K562 (cell line): ENCODE results near the gene ZNF839. TPM values are rescaled to one million over a fixed set of nuclear protein-coding genes. Genes with fewer than 3 reads are reported as not detected.

Source experiments
- HDAC1 ChIP-seq, 2 experiments: fragments of 450-650 bp; IDR thresholded peaks; 2 replicates each; pipeline ENCODE4 v1.6.1; 2016 to 2017; ENCODE audit warnings: inconsistent platforms in 1 of 2, mild to moderate bottlenecking in 1 of 2, moderate library complexity in 1 of 2
- HDAC2 ChIP-seq: fragments of 450-650 bp; IDR thresholded peaks from 2 replicates; pipeline ENCODE4 v1.6.1; 2016; ENCODE audit warnings: mild to moderate bottlenecking
- KLF1 ChIP-seq: fragments of 450-650 bp; IDR thresholded peaks from 2 replicates; pipeline ENCODE4 v1.6.1; 2016; ENCODE audit warnings: missing genetic modification characterization, missing compliant biosample characterization
- LARP7 ChIP-seq: fragments of 450-650 bp; IDR thresholded peaks from 2 replicates; pipeline ENCODE4 v1.6.1; 2016
- RBM22 ChIP-seq: fragments of 200-400 bp; formaldehyde crosslinking; IDR thresholded peaks from 2 replicates; pipeline ENCODE4 v1.6.1; 2018; ENCODE audit warnings: low read length, low read depth; ENCODE audit not compliant: poor library complexity, severe bottlenecking
- SIN3A ChIP-seq, 2 experiments: fragments of 150-350 bp in 1 of 2; IDR thresholded peaks; 2 replicates each; pipeline ENCODE4 v1.6.1; 2011 to 2016; ENCODE audit warnings: borderline replicate concordance in 2 of 2, low read depth in 2 of 2, low read length in 2 of 2, mild to moderate bottlenecking in 2 of 2, moderate library complexity in 2 of 2; ENCODE audit not compliant: control insufficient read depth in 1 of 2
- U2AF1 ChIP-seq: fragments of 200-400 bp; formaldehyde crosslinking; optimal IDR thresholded peaks from 2 replicates; pipeline ENCODE3; 2017; ENCODE audit warnings: mild to moderate bottlenecking, low read depth, low read length, moderate library complexity
- polyA plus RNA-seq, 8 experiments: library from polyadenylated mRNA; depleted of rRNA in 4 of 8; stranded (reverse) in 5 of 8; unstranded in 3 of 8; fragments of >200 nt; fragmentation: Nextera tagmentation in 2 of 8; fragmentation: Illumina TruSeq in 1 of 8; extraction: Ambion mirVana in 2 of 8; extraction: Trizol in 1 of 8; gene quantifications; 2 replicates each; pipeline versions ENCODE4 v1.2.1 to v1.2.3, GENCODE V29; 2011 to 2014; ENCODE audit warnings: inconsistent platforms in 1 of 8, missing spikeins in 1 of 8
- total RNA-seq, 7 experiments: library from RNA; depleted of rRNA in 6 of 7; stranded (reverse); fragments of >200 nt in 6 of 7; fragmentation: Illumina TruSeq in 2 of 7; extraction: Trizol in 2 of 7; gene quantifications; 2 replicates each; pipeline versions ENCODE4 v1.2.1 to v1.2.3, GENCODE V29; 2011 to 2021; ENCODE audit warnings: low replicate concordance in 1 of 7
- TF ChIP-seq, protein P1 (sequence below): fragments of 450-650 bp; formaldehyde crosslinking; IDR thresholded peaks from 2 replicates; pipeline ENCODE4 v1.4.0; 2020; ENCODE audit warnings: mild to moderate bottlenecking
- TF ChIP-seq, protein P2 (sequence below), 2 experiments: fragments of 450-650 bp in 1 of 2; sonication (generic) in 1 of 2; formaldehyde crosslinking in 1 of 2; IDR thresholded peaks; 2 replicates each; pipeline versions ENCODE4 v1.7.1 to v1.9.0; 2016 to 2022; ENCODE audit warnings: inconsistent platforms in 1 of 2, mild to moderate bottlenecking in 1 of 2, missing genetic modification reagents in 1 of 2
- TF ChIP-seq, protein P3 (sequence below): fragments of 250-450 bp; sonication (Bioruptor Pico); IDR thresholded peaks from 2 replicates; pipeline ENCODE4 v1.9.0; 2021; ENCODE audit warnings: mild to moderate bottlenecking
- TF ChIP-seq, protein P4 (sequence below): IDR thresholded peaks from 3 replicates; pipeline ENCODE4 v1.6.1; 2011; ENCODE audit warnings: borderline replicate concordance, mild to moderate bottlenecking, moderate library complexity; ENCODE audit not compliant: insufficient read length; ENCODE audit errors: extremely low read depth

ZNF839 gene
- total and polyA plus RNA-seq, 9 of the 15 experiments (the other 6 are each of a cell fraction or from before 2014, with no cell fraction given), result 0.42 to 8.4 (median 5.7) TPM

DNA sequence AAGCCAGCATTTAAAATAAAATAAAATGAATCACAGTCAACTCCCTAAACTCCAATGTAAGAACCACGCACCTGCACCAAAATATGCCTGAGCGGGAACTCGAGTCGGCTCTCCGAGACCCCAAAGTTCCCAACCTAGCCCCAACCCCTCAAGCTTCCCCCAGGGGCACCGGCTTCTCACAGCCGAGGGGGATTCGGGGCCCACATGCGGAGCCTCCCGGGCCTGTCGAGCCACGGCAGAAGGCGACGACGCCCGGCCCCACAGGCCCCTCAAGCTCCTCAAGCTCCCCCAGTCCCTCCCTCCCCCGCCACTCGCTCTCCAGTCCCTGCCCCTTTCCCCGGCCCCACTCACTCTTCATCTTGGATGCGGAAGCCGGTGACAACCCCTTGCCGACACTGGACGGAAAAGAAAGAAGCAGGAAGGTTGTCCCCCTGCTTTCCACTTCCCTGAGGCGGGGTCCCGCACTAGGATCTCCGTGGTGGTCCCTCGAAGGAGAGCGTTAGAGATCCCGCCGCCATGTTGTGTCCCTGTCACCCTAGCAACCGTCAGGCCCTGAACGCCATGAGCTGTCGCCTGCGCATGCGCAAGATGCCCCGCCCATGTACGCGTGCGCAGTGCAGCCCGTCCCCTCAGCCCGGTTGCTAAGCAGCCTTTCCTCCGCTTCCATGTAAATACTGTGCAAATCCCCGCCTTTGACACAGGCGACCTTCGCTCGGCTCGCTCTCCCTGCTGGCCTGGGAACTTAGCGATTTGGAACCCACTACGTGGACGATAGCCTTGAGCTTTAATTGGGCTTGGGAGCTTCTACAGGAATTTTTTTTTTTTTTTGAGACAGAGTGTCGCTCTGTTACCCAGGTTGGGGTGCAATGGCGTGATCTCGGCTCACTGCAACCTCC lies 14.7 kb upstream of the ZNF839 start, which contains the start of gene MOK (continued):
- TF ChIP-seq HDAC2, result peak; percentile 90
- TF ChIP-seq U2AF1, result no peak
- TF ChIP-seq HDAC1 (IDR thresholded peaks at IDR 0.05), result peak; percentile 52 to 98; a peak in 3 of 4 replicates
- TF ChIP-seq SIN3A (IDR thresholded peaks at IDR 0.05; ENCODE audit: borderline replicate concordance in 2 of 2, control insufficient read depth in 1 of 2, low read depth in 2 of 2, low read length in 2 of 2), result peak; percentile 94 to 98
- peak; percentile 82 for TF ChIP-seq RBM22
- TF ChIP-seq, protein P1, sequence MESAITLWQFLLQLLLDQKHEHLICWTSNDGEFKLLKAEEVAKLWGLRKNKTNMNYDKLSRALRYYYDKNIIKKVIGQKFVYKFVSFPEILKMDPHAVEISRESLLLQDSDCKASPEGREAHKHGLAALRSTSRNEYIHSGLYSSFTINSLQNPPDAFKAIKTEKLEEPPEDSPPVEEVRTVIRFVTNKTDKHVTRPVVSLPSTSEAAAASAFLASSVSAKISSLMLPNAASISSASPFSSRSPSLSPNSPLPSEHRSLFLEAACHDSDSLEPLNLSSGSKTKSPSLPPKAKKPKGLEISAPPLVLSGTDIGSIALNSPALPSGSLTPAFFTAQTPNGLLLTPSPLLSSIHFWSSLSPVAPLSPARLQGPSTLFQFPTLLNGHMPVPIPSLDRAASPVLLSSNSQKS (CRISPR knock-in tag), result no peak
- TF ChIP-seq, protein P2, sequence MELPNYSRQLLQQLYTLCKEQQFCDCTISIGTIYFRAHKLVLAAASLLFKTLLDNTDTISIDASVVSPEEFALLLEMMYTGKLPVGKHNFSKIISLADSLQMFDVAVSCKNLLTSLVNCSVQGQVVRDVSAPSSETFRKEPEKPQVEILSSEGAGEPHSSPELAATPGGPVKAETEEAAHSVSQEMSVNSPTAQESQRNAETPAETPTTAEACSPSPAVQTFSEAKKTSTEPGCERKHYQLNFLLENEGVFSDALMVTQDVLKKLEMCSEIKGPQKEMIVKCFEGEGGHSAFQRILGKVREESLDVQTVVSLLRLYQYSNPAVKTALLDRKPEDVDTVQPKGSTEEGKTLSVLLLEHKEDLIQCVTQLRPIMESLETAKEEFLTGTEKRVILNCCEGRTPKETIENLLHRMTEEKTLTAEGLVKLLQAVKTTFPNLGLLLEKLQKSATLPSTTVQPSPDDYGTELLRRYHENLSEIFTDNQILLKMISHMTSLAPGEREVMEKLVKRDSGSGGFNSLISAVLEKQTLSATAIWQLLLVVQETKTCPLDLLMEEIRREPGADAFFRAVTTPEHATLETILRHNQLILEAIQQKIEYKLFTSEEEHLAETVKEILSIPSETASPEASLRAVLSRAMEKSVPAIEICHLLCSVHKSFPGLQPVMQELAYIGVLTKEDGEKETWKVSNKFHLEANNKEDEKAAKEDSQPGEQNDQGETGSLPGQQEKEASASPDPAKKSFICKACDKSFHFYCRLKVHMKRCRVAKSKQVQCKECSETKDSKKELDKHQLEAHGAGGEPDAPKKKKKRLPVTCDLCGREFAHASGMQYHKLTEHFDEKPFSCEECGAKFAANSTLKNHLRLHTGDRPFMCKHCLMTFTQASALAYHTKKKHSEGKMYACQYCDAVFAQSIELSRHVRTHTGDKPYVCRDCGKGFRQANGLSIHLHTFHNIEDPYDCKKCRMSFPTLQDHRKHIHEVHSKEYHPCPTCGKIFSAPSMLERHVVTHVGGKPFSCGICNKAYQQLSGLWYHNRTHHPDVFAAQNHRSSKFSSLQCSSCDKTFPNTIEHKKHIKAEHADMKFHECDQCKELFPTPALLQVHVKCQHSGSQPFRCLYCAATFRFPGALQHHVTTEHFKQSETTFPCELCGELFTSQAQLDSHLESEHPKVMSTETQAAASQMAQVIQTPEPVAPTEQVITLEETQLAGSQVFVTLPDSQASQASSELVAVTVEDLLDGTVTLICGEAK (IDR thresholded peaks at IDR 0.05), result 0 out of 2 replicates have a peak, but pooled peaks have one; percentile 24
- TF ChIP-seq, protein P2 (CRISPR knock-in tag; IDR thresholded peaks at IDR 0.05), result no peak
- TF ChIP-seq KLF1, result no peak
- TF ChIP-seq, protein P3, sequence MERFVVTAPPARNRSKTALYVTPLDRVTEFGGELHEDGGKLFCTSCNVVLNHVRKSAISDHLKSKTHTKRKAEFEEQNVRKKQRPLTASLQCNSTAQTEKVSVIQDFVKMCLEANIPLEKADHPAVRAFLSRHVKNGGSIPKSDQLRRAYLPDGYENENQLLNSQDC (CRISPR knock-in tag), result no peak
- TF ChIP-seq, protein P4, sequence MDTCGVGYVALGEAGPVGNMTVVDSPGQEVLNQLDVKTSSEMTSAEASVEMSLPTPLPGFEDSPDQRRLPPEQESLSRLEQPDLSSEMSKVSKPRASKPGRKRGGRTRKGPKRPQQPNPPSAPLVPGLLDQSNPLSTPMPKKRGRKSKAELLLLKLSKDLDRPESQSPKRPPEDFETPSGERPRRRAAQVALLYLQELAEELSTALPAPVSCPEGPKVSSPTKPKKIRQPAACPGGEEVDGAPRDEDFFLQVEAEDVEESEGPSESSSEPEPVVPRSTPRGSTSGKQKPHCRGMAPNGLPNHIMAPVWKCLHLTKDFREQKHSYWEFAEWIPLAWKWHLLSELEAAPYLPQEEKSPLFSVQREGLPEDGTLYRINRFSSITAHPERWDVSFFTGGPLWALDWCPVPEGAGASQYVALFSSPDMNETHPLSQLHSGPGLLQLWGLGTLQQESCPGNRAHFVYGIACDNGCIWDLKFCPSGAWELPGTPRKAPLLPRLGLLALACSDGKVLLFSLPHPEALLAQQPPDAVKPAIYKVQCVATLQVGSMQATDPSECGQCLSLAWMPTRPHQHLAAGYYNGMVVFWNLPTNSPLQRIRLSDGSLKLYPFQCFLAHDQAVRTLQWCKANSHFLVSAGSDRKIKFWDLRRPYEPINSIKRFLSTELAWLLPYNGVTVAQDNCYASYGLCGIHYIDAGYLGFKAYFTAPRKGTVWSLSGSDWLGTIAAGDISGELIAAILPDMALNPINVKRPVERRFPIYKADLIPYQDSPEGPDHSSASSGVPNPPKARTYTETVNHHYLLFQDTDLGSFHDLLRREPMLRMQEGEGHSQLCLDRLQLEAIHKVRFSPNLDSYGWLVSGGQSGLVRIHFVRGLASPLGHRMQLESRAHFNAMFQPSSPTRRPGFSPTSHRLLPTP, result no peak
- no peak for TF ChIP-seq LARP7
